K562 (cell line): Measurements from ENCODE around the gene TTBK2. TPM values are rescaled to one million over a fixed set of nuclear protein-coding genes. Genes with fewer than 3 reads are reported as not detected.

Source experiments
- HMG20A ChIP-seq: fragments of 450-650 bp; formaldehyde crosslinking; conservative IDR thresholded peaks from 2 replicates; pipeline ENCODE4 v1.4.0; 2020; ENCODE audit warnings: mild to moderate bottlenecking, mixed read lengths
- HNRNPLL ChIP-seq: fragments of 200-400 bp; formaldehyde crosslinking; IDR thresholded peaks from 2 replicates; pipeline ENCODE4 v1.6.1; 2017; ENCODE audit warnings: low read length, low read depth, mild to moderate bottlenecking; ENCODE audit not compliant: poor library complexity, severe bottlenecking
- KAT2B ChIP-seq: IDR thresholded peaks from one replicate; pipeline ENCODE4 v1.6.1; 2012; ENCODE audit warnings: low read depth, mild to moderate bottlenecking, control low read depth, inconsistent platforms, low read length, moderate library complexity
- MAFG ChIP-seq: fragments of 450-650 bp; conservative IDR thresholded peaks from 2 replicates; pipeline ENCODE4 v1.6.1; 2016; ENCODE audit warnings: missing genetic modification characterization, missing compliant biosample characterization
- MAZ ChIP-seq, 2 experiments: fragments of 450-650 bp in 1 of 2; sonication (generic) in 1 of 2; formaldehyde crosslinking; IDR thresholded peaks in 1 of 2; conservative IDR thresholded peaks in 1 of 2; 2 replicates each; pipeline versions ENCODE4 v1.4.0 to v1.5.0; 2020; ENCODE audit warnings: mild to moderate bottlenecking in 1 of 2, missing genetic modification reagents in 1 of 2
- RBBP5 ChIP-seq: fragments of 200-600 bp; sonication (generic); IDR thresholded peaks from 2 replicates; pipeline ENCODE4 v1.6.1; 2012; ENCODE audit warnings: borderline replicate concordance, mild to moderate bottlenecking, low read length, control low read depth, inconsistent platforms; ENCODE audit not compliant: insufficient read depth, poor library complexity, severe bottlenecking
- SOX6 ChIP-seq: fragments of 450-650 bp; IDR thresholded peaks from 2 replicates; pipeline ENCODE4 v1.6.1; 2014; ENCODE audit warnings: mild to moderate bottlenecking
- YY1 ChIP-seq, 3 experiments: IDR thresholded peaks; 2 replicates each; pipeline ENCODE4 v1.6.1; 2011; ENCODE audit warnings: low read length in 2 of 3, mild to moderate bottlenecking in 2 of 3, moderate library complexity in 2 of 3, borderline replicate concordance in 1 of 3, control low read depth in 1 of 3, low read depth in 1 of 3; ENCODE audit not compliant: insufficient read depth in 3 of 3, insufficient replicate concordance in 2 of 3, control insufficient read depth in 1 of 3, insufficient read length in 1 of 3; ENCODE audit errors: extremely low read depth in 1 of 3
- ZEB2 ChIP-seq: fragments of 450-650 bp; IDR thresholded peaks from 2 replicates; pipeline ENCODE4 v1.6.1; 2016
- ZFP30 ChIP-seq: fragments of 250-450 bp; sonication (Bioruptor Pico); IDR thresholded peaks from 2 replicates; pipeline ENCODE4 v1.8.0; 2022; ENCODE audit warnings: moderate library complexity, mild to moderate bottlenecking, inconsistent platforms, borderline replicate concordance
- ZNF134 ChIP-seq: fragments of 250-450 bp; sonication (Bioruptor Pico); conservative IDR thresholded peaks from 2 replicates; pipeline ENCODE4 v1.4.0; 2020
- ZNF143 ChIP-seq: sonication (generic); formaldehyde crosslinking; IDR thresholded peaks from 2 replicates; pipeline ENCODE4 v1.9.0; 2022; ENCODE audit warnings: mild to moderate bottlenecking, missing genetic modification reagents
- ZNF668 ChIP-seq: fragments of 250-450 bp; sonication (Bioruptor Pico); IDR thresholded peaks from 2 replicates; pipeline ENCODE4 v1.8.0; 2022; ENCODE audit warnings: mild to moderate bottlenecking, inconsistent platforms
- polyA plus RNA-seq, 8 experiments: library from polyadenylated mRNA; depleted of rRNA in 4 of 8; stranded (reverse) in 5 of 8; unstranded in 3 of 8; fragments of >200 nt; fragmentation: Nextera tagmentation in 2 of 8; fragmentation: Illumina TruSeq in 1 of 8; extraction: Ambion mirVana in 2 of 8; extraction: Trizol in 1 of 8; gene quantifications; 2 replicates each; pipeline versions ENCODE4 v1.2.1 to v1.2.3, GENCODE V29; 2011 to 2014; ENCODE audit warnings: inconsistent platforms in 1 of 8, missing spikeins in 1 of 8
- total RNA-seq, 7 experiments: library from RNA; depleted of rRNA in 6 of 7; stranded (reverse); fragments of >200 nt in 6 of 7; fragmentation: Illumina TruSeq in 2 of 7; extraction: Trizol in 2 of 7; gene quantifications; 2 replicates each; pipeline versions ENCODE4 v1.2.1 to v1.2.3, GENCODE V29; 2011 to 2021; ENCODE audit warnings: low replicate concordance in 1 of 7
- TF ChIP-seq, protein P1 (sequence below): sonication (generic); formaldehyde crosslinking; IDR thresholded peaks from 2 replicates; pipeline ENCODE4 v1.8.1; 2023; ENCODE audit warnings: mild to moderate bottlenecking, missing genetic modification reagents
- TF ChIP-seq, protein P2 (sequence below): IDR thresholded peaks from 2 replicates; pipeline ENCODE4 v1.6.1; 2011; ENCODE audit warnings: borderline replicate concordance, low read depth, mild to moderate bottlenecking, moderate library complexity, low read length; ENCODE audit not compliant: insufficient read depth, poor library complexity, severe bottlenecking
- TF ChIP-seq, protein P3 (sequence below): IDR thresholded peaks from 3 replicates; pipeline ENCODE4 v1.6.1; 2011; ENCODE audit warnings: borderline replicate concordance, mild to moderate bottlenecking; ENCODE audit not compliant: insufficient read length, insufficient read depth
- TF ChIP-seq, protein P4 (sequence below): fragments of 250-450 bp; sonication (Bioruptor Pico); IDR thresholded peaks from 2 replicates; pipeline ENCODE4 v1.5.0; 2022; ENCODE audit warnings: mild to moderate bottlenecking

Gene TTBK2
- total and polyA plus RNA-seq, 9 of the 15 experiments (the other 6 are each of a cell fraction or from before 2014, with no cell fraction given), result 0.89 to 8.0 (median 4.8) TPM

DNA sequence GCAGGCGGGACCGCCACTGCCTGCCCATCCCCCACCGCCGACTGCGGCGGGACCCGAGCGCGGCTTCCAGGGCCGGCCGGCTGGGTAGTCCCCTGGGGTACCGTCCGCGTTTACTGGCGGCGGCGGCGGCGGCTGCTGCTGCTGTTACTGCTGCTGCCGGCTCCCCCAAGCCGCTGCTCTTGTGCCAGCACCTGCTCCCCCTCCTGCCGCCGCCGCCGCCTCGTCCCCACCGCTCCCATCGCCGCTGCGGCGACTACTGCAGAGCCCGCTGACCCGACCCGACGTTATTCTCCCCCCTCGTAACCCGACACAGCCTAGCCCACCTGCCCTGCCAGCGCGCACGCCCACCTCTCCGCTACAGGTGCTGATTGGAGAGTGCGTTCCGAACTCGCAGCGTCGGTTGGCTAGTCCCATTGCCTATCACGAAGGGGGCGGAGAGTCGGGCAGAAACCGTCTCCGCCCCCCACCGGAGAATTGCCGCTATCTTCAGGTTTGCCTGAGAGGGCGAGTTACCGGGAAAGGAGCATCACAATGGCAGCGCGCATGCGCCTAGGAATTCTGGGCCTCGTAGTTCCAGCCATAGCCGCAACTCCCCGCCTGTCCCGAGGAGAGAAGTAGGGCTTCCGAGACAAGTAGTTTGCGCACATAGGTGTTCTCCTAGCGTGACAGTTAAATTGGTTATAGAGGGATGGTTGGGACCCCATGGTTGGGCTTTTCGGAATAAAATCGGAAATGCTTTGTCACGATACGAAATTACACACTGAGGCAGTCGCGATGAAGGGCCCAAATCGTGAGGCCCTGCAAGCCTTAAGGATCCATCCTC lies at the start of gene TTBK2 (continued):
- TF ChIP-seq, protein P1, sequence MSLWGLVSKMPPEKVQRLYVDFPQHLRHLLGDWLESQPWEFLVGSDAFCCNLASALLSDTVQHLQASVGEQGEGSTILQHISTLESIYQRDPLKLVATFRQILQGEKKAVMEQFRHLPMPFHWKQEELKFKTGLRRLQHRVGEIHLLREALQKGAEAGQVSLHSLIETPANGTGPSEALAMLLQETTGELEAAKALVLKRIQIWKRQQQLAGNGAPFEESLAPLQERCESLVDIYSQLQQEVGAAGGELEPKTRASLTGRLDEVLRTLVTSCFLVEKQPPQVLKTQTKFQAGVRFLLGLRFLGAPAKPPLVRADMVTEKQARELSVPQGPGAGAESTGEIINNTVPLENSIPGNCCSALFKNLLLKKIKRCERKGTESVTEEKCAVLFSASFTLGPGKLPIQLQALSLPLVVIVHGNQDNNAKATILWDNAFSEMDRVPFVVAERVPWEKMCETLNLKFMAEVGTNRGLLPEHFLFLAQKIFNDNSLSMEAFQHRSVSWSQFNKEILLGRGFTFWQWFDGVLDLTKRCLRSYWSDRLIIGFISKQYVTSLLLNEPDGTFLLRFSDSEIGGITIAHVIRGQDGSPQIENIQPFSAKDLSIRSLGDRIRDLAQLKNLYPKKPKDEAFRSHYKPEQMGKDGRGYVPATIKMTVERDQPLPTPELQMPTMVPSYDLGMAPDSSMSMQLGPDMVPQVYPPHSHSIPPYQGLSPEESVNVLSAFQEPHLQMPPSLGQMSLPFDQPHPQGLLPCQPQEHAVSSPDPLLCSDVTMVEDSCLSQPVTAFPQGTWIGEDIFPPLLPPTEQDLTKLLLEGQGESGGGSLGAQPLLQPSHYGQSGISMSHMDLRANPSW (CRISPR knock-in tag), result no peak
- TF ChIP-seq MAFG (tag) (no peak), ZFP30 (no peak), YY1 (IDR thresholded peaks at IDR 0.05; ENCODE audit: borderline replicate concordance in 1 of 3, control insufficient read depth in 1 of 3, extremely low read depth in 1 of 3, insufficient read depth in 3 of 3, insufficient read length in 1 of 3, insufficient replicate concordance in 2 of 3, low read depth in 1 of 3, low read length in 2 of 3) (peak in 2 of 3 experiments; percentile 46 to 67), ZNF143 (CRISPR knock-in tag) (peak; percentile 85), SOX6 (0 out of 2 replicates have a peak, but pooled peaks have one; percentile 33), ZNF668 (CRISPR knock-in tag) (no peak), HNRNPLL (peak; percentile 73), RBBP5 (peak; percentile 86), ZNF134 (CRISPR knock-in tag) (no peak), KAT2B (no peak), MAZ (CRISPR knock-in tag; conservative IDR thresholded peaks at IDR 0.05 in 1 of 2, IDR thresholded peaks at IDR 0.05 in 1 of 2) (peak; percentile 74 to 78), HMG20A (CRISPR knock-in tag) (no peak), ZEB2 (no peak)
- TF ChIP-seq, protein P2, sequence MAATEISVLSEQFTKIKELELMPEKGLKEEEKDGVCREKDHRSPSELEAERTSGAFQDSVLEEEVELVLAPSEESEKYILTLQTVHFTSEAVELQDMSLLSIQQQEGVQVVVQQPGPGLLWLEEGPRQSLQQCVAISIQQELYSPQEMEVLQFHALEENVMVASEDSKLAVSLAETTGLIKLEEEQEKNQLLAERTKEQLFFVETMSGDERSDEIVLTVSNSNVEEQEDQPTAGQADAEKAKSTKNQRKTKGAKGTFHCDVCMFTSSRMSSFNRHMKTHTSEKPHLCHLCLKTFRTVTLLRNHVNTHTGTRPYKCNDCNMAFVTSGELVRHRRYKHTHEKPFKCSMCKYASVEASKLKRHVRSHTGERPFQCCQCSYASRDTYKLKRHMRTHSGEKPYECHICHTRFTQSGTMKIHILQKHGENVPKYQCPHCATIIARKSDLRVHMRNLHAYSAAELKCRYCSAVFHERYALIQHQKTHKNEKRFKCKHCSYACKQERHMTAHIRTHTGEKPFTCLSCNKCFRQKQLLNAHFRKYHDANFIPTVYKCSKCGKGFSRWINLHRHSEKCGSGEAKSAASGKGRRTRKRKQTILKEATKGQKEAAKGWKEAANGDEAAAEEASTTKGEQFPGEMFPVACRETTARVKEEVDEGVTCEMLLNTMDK, result no peak
- TF ChIP-seq, protein P3, sequence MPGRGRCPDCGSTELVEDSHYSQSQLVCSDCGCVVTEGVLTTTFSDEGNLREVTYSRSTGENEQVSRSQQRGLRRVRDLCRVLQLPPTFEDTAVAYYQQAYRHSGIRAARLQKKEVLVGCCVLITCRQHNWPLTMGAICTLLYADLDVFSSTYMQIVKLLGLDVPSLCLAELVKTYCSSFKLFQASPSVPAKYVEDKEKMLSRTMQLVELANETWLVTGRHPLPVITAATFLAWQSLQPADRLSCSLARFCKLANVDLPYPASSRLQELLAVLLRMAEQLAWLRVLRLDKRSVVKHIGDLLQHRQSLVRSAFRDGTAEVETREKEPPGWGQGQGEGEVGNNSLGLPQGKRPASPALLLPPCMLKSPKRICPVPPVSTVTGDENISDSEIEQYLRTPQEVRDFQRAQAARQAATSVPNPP, result no peak
- TF ChIP-seq, protein P4, sequence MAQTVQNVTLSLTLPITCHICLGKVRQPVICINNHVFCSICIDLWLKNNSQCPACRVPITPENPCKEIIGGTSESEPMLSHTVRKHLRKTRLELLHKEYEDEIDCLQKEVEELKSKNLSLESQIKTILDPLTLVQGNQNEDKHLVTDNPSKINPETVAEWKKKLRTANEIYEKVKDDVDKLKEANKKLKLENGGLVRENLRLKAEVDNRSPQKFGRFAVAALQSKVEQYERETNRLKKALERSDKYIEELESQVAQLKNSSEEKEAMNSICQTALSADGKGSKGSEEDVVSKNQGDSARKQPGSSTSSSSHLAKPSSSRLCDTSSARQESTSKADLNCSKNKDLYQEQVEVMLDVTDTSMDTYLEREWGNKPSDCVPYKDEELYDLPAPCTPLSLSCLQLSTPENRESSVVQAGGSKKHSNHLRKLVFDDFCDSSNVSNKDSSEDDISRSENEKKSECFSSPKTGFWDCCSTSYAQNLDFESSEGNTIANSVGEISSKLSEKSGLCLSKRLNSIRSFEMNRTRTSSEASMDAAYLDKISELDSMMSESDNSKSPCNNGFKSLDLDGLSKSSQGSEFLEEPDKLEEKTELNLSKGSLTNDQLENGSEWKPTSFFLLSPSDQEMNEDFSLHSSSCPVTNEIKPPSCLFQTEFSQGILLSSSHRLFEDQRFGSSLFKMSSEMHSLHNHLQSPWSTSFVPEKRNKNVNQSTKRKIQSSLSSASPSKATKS (CRISPR knock-in tag), result no peak
